H1 (cell line): Measurements from ENCODE around the gene TEX11.
"Not testable (repeated sequence)": the region's sequence is repeated elsewhere in the genome, so short reads cannot be mapped to it uniquely, and the experiment has no call there.

Experiments used
- CREB1 ChIP-seq: IDR thresholded peaks from 2 replicates; pipeline ENCODE4 v1.6.1; 2012; ENCODE audit warnings: inconsistent platforms
- CTCF ChIP-seq, 3 experiments: IDR thresholded peaks; 1 replicate in 2 of 3; 2 replicates in 1 of 3; pipeline versions ENCODE4 v1.5.1 to v1.6.1; 2011; ENCODE audit warnings: low read length in 3 of 3, mild to moderate bottlenecking in 3 of 3, inconsistent platforms in 2 of 3, low read depth in 1 of 3, moderate library complexity in 1 of 3; ENCODE audit not compliant: insufficient read depth in 1 of 3; ENCODE audit errors: control extremely low read depth in 1 of 3

DNA sequence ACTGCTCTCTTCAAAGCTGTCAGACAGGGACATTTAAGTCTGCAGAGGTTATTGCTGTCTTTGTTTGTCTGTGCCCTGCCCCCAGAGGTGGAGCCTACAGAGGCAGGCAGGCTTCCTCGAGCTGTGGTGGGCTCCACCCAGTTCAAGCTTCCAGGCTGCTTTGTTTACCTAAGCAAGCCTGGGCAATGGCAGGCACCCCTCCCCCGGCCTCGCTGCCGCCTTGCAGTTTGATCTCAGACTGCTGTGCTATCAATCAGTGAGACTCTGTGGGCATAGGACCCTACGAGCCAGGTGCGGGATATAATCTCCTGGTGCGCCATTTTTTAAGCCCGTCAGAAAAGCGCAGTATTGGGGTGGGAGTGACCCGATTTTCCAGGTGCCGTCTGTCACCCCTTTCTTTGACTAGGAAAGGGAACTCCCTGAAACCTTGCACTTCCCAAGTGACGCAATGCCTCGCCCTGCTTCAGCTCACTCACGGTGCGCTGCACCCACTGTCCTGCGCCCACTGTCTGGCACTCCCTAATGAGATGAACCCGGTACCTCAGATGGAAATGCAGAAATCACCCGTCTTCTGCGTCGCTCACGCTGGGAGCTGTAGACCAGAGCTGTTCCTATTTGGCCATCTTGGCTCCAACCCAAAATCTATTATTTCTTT is 338.5 kb downstream of the TEX11 start:
- not testable (repeated sequence) for TF ChIP-seq CTCF (IDR thresholded peaks at IDR 0.05; ENCODE audit: control extremely low read depth in 1 of 3, insufficient read depth in 1 of 3, low read depth in 1 of 3, low read length in 3 of 3); CREB1
